Measurements from ENCODE around the gene DLEC1. TPM values are rescaled to one million over a fixed set of nuclear protein-coding genes. Genes with fewer than 3 reads are reported as not detected.
A peak's percentile ranks its signal among the peaks of the same experiment; 100 is the strongest.

Gene DLEC1
- total RNA-seq, 4 donors from 2014 or later, result 0.19 to 2.1 (median 0.50) TPM

DNA sequence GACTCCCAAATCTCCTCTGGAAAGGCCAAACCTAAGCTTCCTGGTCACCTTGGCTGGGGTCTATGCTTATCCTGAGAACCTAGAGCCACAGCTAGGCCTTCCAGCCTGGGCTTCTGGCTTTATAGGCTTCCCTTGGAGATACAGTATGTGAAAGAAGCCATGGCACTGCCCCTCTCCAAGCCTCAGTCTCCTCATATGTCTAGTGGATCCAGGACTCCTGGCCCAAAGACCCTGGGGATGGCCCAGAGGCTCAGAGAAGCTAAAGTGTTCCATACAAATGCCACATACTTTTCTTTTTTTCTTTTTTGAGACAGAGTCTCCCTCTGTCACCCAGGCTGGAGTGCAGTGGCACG is 89.3 kb downstream of the DLEC1 start:
- Histone ChIP-seq H3K4me3 (no peak overlapping the region), H3K27me3 (no peaks in the 10 kb centered on the region), H3K9me3 (no peaks in the 10 kb centered on the region), H3K27ac (no peak overlapping the region), H3K4me1 (peaks cover 2% of the 10 kb centered on the region), H3K36me3 (peaks cover 92% of the 10 kb centered on the region)
- peak in 1 of 2 donors; percentile 23 for DNase-seq (ENCODE audit: low spot score in 2 of 2)
- WGBS, result 89% methylated on average over 1 of the region's 1 CpG
- TF ChIP-seq, protein P1, sequence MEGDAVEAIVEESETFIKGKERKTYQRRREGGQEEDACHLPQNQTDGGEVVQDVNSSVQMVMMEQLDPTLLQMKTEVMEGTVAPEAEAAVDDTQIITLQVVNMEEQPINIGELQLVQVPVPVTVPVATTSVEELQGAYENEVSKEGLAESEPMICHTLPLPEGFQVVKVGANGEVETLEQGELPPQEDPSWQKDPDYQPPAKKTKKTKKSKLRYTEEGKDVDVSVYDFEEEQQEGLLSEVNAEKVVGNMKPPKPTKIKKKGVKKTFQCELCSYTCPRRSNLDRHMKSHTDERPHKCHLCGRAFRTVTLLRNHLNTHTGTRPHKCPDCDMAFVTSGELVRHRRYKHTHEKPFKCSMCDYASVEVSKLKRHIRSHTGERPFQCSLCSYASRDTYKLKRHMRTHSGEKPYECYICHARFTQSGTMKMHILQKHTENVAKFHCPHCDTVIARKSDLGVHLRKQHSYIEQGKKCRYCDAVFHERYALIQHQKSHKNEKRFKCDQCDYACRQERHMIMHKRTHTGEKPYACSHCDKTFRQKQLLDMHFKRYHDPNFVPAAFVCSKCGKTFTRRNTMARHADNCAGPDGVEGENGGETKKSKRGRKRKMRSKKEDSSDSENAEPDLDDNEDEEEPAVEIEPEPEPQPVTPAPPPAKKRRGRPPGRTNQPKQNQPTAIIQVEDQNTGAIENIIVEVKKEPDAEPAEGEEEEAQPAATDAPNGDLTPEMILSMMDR (IDR thresholded peaks at IDR 0.05), result no peak
- TF ChIP-seq EP300 (IDR thresholded peaks at IDR 0.05) (no peak), POLR2A (IDR thresholded peaks at IDR 0.05) (no peak), POLR2AphosphoS5 (IDR thresholded peaks at IDR 0.05) (no peak)

DNA sequence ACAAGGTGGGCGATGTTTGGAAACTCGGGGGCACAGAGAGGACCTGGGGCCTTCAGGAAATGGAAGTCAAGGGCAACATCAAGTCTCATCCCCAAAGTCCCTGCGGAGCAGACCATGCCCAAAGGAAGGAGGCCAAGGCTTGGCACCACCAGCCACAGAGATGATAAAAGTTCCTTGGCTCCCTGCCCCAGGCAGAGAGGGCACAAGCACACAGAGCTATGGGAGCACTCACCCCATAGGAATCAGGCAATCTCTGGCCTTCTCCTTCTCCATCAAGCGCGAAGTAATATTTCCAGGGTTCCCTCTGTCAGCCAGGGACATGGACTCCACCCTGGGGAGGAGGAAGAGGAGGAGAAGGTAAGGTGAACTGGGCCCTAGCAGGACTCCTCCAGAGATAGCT is 90.0 kb downstream of the DLEC1 start:
- 96% methylated on average over 4 of the region's 5 CpGs for WGBS
- no peak overlapping the region for H3K4me3 ChIP-seq
- no peaks in the 10 kb centered on the region for H3K9me3 ChIP-seq
- peaks cover 2% of the 10 kb centered on the region for H3K4me1 ChIP-seq
- DNase-seq (ENCODE audit: low spot score in 2 of 2), result peak in 1 of 2 donors; percentile 48
- no peak overlapping the region for H3K27ac ChIP-seq
- H3K36me3 ChIP-seq, result peaks cover 94% of the 10 kb centered on the region
- H3K27me3 ChIP-seq, result no peaks in the 10 kb centered on the region
- TF ChIP-seq, protein P1 (IDR thresholded peaks at IDR 0.05), result no peak
- TF ChIP-seq EP300 (IDR thresholded peaks at IDR 0.05), result no peak
- no peak for TF ChIP-seq POLR2A (IDR thresholded peaks at IDR 0.05)
- TF ChIP-seq POLR2AphosphoS5 (IDR thresholded peaks at IDR 0.05), result no peak

DNA sequence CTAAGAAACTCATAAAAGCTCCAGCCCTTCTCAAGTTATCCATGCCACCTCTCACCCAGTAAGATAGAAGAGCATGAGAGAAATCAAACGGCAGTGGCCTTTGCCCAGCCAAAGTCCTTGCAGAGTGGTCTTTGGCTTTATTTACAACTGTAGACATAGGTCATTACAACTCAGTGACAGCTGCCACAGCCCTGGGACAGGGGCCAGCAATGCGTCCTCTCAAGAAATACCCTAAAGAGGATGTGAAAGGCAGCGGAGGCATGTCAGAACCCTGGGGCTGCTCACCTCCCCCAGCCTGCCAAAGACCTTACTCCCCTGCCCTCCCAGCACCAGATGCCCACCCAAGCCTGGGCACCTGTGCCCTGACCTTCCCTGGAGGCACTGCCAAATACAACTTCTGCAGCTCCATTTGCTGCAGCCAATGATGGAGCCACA is 91.6 kb downstream of the DLEC1 start:
- H3K27ac ChIP-seq, result no peak overlapping the region
- H3K36me3 ChIP-seq, result peaks cover 80% of the 10 kb centered on the region
- peak in 1 of 2 donors; percentile 44 for DNase-seq (ENCODE audit: low spot score in 2 of 2)
- H3K9me3 ChIP-seq, result no peaks in the 10 kb centered on the region
- H3K4me1 ChIP-seq, result peaks cover 14% of the 10 kb centered on the region
- H3K27me3 ChIP-seq, result no peaks in the 10 kb centered on the region
- WGBS, result 86% methylated on average over 3 of the region's 3 CpGs
- H3K4me3 ChIP-seq, result no peak overlapping the region
- TF ChIP-seq POLR2A (IDR thresholded peaks at IDR 0.05), result no peak
- no peak for TF ChIP-seq EP300 (IDR thresholded peaks at IDR 0.05)
- no peak for TF ChIP-seq POLR2AphosphoS5 (IDR thresholded peaks at IDR 0.05)
- TF ChIP-seq, protein P1 (IDR thresholded peaks at IDR 0.05), result no peak

DNA sequence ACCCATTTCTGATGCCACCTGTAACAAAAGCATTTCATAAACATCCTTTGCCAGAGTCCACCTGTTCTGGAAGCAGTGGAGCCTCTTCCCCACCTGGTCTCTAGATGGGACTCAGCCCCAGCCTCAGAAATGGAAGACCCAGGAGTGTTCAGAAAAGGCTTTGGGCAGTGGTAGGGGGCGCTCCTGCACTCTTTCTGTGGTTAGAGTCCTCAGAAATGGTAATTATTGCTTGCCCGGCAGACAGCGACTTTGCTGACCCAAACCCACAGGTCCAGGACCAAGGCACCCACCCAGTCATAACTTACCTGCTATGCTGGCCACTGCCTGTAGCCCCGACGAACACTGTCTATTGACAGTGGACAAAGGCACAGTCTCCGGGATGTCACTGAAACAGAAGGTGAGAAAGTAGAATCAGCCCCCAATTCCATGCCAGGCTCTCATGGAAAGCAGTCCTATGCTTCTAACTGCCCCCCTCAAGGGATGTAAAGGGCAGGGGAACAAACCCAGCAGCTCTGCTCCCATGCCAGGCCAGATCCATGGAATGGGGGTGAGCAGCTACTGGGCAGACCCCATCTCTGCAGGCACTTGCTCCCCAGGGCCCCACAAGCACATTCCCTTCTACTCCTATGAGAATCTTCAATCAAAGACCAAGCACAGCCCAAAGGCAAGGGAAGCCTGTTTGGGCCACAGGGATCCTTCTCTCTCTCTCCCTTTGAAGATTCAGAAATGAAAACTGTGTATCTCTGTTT is 92.8 kb downstream of the DLEC1 start:
- H3K4me3 ChIP-seq, result no peak overlapping the region
- TF ChIP-seq POLR2AphosphoS5 (IDR thresholded peaks at IDR 0.05) (no peak), POLR2A (IDR thresholded peaks at IDR 0.05) (no peak), EP300 (IDR thresholded peaks at IDR 0.05) (no peak)
- TF ChIP-seq, protein P1 (IDR thresholded peaks at IDR 0.05), result no peak
- peak; percentile 11 to 65 for DNase-seq (ENCODE audit: low spot score in 2 of 2)
- no peaks in the 10 kb centered on the region for H3K27me3 ChIP-seq
- no peaks in the 10 kb centered on the region for H3K9me3 ChIP-seq
- H3K4me1 ChIP-seq, result peaks cover 23% of the 10 kb centered on the region
- 66% methylated on average over 6 of the region's 6 CpGs for WGBS
- H3K36me3 ChIP-seq, result peaks cover 69% of the 10 kb centered on the region
- no peak overlapping the region for H3K27ac ChIP-seq

DNA sequence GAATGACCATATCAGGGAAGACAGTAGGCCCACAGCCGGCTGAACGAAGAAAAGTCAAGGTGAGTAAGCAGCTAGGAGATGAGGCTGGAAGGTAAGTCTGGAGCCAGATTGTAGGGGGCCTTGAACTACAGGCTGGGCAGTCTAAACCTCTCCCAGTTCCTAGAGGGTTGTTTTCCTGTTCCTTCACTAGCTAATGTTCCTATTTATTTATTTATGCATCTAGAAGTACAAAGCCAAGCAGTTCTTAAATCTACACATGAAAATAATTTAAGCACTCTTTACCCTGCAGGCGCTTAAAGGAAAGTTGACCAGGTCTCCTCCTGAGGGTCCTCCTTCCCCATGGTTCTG is 94.2 kb downstream of the DLEC1 start:
- 98% methylated on average over 3 of the region's 3 CpGs for WGBS
- DNase-seq (ENCODE audit: low spot score in 2 of 2), result peak in 1 of 2 donors; percentile 16
- Histone ChIP-seq H3K27ac (no peak overlapping the region), H3K9me3 (no peaks in the 10 kb centered on the region), H3K4me1 (peaks cover 30% of the 10 kb centered on the region), H3K4me3 (no peak overlapping the region), H3K36me3 (peaks cover 55% of the 10 kb centered on the region), H3K27me3 (no peaks in the 10 kb centered on the region)
- TF ChIP-seq POLR2AphosphoS5 (IDR thresholded peaks at IDR 0.05) (no peak), EP300 (IDR thresholded peaks at IDR 0.05) (no peak), POLR2A (IDR thresholded peaks at IDR 0.05) (no peak)
- TF ChIP-seq, protein P1 (IDR thresholded peaks at IDR 0.05), result no peak

Data from suprapubic skin (tissue), 4 donors.